GM19035 (cell line): ENCODE data around the gene POLR2L.
A peak's percentile ranks its signal among the peaks of the same experiment; 100 is the strongest.

Experiments used
- ATAC-seq: cut with Tn5 transposase; IDR thresholded peaks from one replicate; pipeline ENCODE4 v1.9.1; 2021; ENCODE audit not compliant: unreplicated experiment

Gene POLR2L

GRCh38 chr11:855796-856195 is 13.5 kb upstream of the POLR2L start:
- no peak for ATAC-seq

- no peak for ATAC-seq
Observed at GRCh38 chr11:855330-855674, 13.0 kb upstream of the POLR2L start.

- no peak for ATAC-seq
Observed at GRCh38 chr11:854601-855329, 12.4 kb upstream of the POLR2L start.

- ATAC-seq, result no peak
Observed at GRCh38 chr11:853682-854448, 11.5 kb upstream of the POLR2L start.

- no peak for ATAC-seq
Observed at GRCh38 chr11:852762-853161, 10.4 kb upstream of the POLR2L start.

- ATAC-seq, result no peak
Observed at GRCh38 chr11:850775-851763, 8.7 kb upstream of the POLR2L start.

GRCh38 chr11:849951-850774 is 7.8 kb upstream of the POLR2L start:
- no peak for ATAC-seq

- no peak for ATAC-seq
Observed at GRCh38 chr11:849104-849824, 6.9 kb upstream of the POLR2L start.

- ATAC-seq, result no peak
Observed at GRCh38 chr11:848380-848931, 6.1 kb upstream of the POLR2L start.

GRCh38 chr11:847876-848275 is 5.5 kb upstream of the POLR2L start:
- no peak for ATAC-seq

- no peak for ATAC-seq
Observed at GRCh38 chr11:846496-847098, 4.3 kb upstream of the POLR2L start.

GRCh38 chr11:845872-846495 is 3.7 kb upstream of the POLR2L start:
- no peak for ATAC-seq

- ATAC-seq, result no peak
Observed at GRCh38 chr11:844693-845644, 2.6 kb upstream of the POLR2L start.

GRCh38 chr11:843818-844692 is 1.7 kb upstream of the POLR2L start:
- ATAC-seq, result no peak

GRCh38 chr11:843086-843734 is 881 bp upstream of the POLR2L start:
- ATAC-seq, result peak; percentile 11

- ATAC-seq, result peak; percentile 23
Observed at GRCh38 chr11:841981-842369, 354 bp downstream of the POLR2L start.
